MV-4-11 (cell line): ENCODE data around the gene IQCH.

Source experiments
- DNase-seq: peaks from one replicate; lab custom pipeline; 2025; lab: John Stamatoyannopoulos, UW

Gene IQCH

DNA sequence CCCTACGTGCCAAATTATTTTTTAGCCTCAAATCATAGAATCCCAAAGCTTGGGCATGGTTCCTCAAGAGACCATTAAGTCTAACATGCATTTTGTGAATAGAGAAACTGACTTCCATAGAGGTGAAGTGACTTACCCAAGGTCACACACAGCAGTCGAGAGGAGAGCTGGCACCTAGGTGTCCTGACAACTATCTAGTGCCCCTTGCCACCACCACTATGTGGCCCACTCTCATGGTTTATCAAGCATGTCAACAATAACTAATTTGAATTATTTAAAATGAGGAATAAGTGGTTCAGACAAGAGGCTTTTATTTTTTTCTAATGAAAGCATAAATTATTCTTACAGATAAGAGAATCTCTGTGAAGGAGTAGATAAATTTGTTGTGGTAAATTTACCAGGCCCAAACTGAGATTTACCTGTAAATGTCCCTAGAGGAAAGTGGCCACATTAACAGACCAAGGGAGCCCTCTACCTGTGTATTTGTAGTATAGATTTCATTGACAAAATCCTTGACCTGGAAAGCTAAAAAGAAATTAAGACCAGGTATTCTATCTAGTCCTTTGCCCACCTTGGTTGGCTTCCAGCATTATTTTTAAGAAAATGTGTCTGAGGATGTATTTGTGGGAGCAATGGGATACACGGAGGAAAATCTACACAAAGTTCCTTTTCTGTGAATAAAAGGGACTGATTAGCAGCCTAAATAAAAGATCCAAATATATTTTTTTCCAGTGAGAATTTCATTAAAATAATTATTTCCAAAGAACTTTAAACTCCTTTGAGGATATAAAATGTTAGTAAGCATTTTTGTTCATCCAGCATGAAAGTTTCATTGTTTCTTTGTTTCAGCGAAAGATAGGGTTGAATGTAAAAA is 49.1 kb downstream of the IQCH start:
- no peak for DNase-seq

DNA sequence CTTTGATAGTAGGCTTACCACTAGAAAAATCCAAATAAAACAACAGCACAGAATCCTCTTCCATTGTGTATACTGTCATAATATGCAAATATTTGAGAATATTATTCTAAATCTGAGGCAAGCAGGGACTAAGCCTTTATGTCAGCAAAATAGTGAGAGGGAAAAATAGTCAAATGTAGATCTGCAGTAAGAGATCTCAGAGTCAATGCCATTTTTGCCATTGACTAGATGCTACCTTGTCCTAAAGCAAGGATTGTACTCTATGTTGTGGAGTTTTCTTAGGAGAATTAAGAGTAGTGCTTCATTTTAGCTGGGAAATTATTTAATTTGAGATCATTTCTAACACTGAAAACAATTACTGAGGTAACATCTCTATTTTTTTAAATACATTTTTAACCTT is 50.2 kb downstream of the IQCH start:
- DNase-seq = no peak

DNA sequence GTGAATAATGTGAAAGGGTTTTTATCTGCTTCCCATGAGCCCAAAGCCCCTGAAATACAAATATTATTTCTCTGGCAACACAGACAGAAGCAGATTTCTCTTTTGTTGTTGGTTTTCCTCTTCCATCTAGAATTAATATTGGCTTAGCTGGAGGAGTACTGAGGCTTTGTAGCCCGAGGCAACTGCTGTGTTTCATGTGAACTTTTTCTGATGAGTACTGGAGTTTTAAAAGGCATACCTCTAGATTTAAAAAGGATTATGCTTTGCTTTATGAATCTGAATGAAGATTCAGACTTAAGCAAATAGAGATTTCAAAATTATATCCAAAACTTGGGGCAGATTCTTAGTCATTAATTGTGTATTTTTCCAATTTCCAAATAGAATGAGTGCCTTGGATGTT is 50.9 kb downstream of the IQCH start:
- DNase-seq = no peak

DNA sequence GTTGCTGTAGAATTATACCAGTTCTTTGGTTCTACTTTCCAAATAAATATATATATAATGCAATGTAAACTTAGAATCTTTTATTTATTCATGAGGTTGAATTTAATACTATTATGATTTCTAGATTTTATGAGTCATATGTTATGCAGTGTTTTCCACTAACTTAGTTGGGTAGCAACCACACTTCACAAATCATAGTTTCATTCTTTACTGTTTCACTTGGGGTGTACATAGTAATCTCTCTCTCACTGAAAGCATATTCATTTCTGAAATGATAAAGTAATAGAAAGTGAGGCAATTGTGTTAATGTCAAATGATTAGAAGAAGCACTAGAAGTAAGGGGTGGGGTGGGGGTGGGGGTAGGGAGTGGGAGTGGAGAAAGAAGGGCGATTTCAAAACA is 52.6 kb downstream of the IQCH start:
- no peak for DNase-seq

DNA sequence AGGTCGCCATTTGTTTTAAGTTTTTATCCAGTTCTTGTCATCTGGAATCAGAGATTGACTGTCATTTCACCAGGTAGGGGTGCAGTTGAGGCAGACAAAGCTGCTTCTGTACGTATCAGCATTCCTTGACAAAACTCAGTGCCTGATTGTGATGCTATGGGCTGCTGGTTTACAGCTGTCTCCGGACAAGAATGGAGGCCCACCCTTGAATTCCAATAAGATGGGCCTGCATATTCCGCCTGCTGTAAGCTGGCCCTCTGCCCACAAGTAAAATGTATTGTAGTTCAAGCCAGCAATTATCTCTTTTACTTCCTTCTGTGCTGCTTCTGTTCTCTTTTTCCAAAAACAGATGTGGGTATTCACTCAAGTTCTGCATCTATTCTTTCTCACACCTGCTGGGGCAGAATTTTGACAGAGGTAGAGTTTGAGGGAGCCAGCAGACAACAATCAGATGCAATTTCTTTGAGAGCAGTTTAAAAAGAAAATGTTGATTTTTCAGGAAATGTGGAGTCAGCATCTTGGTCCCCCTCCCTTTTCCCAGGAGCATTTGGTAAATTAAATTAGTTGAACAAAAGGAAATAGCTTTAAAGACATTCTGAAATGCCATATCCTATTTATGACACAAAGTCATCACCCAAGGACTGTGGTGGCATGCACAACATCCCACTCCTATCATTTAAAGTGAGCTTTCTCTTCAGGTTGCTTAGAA is 53.5 kb downstream of the IQCH start:
- no peak for DNase-seq

DNA sequence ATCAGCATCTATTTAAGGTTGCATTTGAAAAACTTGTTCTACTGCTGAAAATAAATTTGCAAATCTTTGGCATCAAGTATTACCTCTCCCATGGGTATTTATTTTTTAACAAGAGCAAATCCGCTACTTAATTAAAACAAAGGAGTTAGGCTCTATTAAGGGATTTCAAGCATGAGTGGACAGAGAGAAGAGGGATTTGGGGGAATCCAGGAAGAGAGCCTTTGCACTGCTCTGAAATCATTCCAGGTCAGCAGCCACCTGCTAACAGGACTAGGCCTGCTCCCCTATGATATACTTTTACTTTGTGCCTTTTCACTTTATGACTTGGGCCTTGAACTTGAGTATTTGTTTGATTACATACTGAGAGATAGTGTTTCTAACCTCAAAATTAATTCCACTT is 57.1 kb downstream of the IQCH start:
- no peak for DNase-seq

DNA sequence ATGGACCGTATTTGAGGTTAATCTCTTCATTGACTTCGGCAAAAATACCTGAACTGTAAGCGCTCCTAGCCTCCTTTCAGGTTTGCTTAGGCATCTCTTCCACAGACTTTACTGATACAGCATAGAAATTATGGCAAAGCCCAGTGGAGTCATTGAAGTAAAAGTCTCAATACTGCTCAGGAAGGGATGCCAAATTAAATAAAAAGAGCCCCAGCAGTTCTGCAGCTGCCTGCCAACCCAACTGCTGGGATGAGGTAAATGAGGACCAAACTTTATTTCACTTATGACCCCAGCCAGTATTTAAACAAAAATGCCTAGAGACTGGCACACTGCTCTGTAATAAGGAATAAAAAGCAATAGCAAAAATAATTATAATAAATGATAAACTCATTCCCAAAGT is 65.4 kb downstream of the IQCH start:
- DNase-seq = no peak

DNA sequence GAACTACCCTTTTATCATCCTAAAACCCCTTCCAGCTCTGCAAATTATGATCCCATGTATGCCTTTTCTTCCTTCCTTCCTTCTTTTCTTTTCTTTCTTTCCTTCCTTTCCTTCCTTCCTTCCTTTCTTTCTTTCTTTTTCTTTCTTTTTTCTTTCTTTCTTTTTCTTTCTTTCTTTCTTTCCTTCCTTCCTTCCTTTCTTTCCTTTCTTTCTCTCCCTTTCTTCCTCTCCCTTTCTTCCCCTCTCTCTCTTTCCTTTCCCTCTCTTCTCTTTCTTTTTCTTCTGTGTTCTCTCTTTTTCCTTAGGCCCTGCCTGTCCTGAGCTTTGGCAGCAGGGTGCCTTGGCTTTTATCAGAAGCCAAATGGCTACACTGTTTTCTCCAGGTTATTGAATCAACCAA is 66.8 kb downstream of the IQCH start:
- no peak for DNase-seq

DNA sequence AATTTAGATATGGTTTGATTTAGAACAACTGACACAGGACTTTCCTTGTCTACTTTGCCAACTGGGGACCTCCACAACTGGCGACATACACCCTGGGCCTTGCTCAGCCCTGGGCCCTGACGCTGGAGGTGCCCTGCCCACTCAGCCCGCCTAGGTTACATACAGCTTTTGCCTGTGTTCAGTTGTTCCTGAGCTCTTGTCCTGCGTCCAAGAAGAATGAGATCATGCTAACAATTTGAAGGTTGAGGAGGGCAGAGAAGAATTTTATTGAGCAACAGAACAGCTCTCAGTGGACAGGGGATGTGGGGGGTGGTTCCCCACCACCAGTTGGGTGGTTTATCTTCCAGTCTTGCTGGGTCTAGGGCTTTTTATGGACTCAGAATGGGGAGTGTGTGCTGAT is 67.9 kb downstream of the IQCH start:
- no peak for DNase-seq

DNA sequence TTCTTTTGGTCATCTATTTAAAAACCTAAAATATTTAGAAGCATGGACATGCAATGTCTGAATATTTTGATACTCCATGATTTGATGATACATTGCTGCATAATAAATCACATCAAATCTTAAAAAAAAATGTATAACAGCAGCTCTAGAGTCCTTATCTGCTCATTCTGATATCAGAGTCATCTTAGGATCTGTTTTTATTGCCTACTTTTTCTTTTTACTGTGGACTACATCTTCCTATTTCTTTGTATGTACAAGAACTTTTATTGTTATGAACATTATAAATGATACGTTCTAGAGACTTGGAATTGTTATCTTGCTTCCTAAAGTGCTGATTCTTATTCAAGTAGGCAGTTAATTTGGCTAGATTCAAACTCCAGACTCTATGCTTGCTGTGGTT is 72.7 kb downstream of the IQCH start:
- no peak for DNase-seq

DNA sequence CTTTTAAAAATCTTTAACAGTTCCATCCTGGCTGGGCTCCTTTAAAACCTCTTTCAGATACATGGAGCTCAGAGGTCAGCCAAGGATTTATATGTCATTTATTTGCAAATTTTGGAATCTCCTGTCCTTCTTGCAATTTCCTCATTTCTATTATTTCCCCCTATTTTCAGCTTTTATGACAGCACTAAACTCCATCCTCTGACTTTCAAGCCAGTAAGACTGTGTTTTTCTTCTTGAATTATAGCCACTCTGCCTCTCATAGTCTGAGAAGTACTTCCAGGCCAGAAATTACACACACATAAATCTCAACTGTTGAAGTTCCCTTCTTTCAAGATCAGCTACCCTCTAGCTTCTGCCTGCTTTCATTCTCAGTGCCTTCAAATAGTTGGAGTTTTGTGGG is 73.2 kb downstream of the IQCH start:
- no peak for DNase-seq

DNA sequence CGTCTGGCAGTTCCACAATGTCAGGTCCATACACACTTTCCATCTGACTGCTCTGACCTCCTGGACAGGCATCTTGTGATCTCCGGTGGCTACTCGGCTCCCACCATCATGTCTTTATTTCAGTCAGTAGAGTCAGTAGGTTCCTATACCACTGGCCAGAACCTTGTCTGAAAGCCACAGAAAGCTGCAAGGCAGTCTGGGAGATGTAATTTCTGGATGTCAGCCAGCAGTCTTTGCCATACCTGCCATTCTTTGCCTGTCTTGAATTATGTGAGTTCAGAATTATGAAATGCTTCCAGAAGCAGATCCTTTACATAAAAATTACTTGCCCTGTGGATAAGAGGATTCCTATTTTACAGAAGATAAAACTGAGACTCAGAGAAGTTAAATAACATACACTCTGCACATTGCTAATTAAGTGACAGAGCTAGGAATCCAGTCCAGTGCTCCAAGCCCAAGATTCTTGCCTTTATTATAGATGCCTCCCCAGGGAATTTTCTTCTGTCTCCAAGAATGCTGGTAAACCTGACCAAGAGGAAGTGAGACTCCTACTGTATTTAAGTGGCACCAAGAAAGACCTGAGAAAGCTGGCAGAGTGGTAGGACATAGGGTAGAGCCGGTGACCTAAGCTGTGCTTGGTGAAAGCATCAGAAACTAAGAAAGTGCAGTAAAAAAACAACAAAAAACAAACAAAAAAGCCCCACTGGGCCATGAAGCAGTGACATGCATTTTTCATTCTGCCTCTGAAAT is 75.6 kb downstream of the IQCH start:
- no peak for DNase-seq

DNA sequence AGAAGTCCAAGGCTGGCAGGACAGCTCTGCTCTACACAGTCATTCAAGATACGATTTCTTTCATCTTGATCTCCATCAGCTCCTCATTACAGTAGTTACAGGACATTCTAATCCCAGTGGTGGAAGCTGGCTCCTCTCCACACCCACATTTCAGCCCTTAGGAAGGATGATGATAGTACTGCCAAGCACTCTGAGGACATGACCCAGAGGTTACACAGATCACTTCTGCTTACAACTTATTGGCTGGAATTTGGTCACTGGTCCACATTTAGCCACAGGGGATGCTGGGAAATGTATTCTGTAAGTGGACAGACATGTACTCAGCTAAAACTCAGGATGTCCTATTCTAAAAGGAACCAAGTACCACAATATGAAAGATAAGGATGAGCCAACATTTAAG is 77.1 kb downstream of the IQCH start:
- DNase-seq = peak; percentile 18

DNA sequence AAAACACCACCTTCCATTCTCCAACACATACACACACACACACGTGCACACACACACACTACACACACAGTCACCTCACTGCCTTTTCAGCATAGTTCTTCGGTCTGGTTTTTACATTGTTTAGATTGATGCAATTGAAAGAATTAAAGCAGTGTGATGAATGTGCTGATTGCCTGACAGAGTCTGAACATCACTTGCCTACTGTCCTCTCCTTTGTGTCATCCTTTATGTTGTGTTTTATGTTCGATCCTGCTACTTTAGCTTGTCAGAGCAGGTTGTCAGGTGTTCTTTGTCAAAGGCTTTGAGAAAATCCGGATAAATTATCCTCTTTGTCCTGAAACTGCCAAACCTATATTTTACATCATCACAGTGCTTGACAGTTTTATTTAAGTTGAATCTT is 80.4 kb downstream of the IQCH start:
- no peak for DNase-seq

DNA sequence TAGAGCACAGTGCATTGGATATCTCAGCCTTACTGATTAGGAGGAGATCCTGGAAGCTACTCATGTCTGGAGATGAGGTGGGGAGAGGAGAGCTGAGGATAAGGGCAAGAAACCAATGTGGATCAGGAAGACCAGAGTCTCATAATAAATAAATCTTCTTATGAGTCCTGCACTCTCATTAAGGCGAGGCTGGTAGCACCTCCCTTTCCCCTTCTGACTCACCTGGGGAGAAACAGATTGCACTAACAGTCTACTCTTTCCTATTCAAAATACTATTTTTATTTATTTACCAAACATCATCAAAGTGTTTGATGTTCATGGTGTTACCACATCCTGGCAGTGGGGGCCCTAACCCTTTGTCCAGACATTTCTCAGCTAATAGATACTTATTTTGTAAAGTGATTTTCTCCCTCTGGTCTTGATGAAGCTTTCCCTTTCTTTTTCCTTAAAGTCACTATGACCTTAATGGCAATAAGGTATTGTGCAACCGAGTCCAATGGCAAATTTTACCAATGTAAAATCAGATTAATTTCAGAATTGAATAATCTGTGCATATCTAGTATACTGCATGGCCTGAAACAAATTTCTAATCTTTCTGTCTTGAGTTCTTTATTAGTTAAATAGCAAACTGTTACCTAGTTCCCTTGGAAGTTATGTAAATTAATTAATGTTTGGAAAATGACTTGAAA is 81.1 kb downstream of the IQCH start:
- no peak for DNase-seq

DNA sequence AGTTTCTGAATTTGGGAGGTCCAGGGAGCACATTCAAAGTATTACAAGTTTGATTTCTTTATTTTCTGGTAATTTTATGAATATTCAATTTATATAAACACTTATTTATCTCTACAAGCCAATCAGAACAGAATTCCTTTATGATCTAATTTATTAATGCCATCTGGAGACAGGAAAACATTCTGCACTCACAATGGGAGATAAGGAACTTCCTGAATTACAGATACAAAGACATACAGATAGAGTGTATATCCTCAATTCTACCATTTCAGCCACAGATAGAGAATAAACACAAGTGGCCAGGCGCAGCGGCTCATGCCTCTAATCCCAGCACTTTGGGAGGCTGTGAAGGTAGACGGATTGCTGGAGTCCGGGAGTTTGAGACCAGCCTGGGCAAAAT is 86.0 kb downstream of the IQCH start:
- no peak for DNase-seq

DNA sequence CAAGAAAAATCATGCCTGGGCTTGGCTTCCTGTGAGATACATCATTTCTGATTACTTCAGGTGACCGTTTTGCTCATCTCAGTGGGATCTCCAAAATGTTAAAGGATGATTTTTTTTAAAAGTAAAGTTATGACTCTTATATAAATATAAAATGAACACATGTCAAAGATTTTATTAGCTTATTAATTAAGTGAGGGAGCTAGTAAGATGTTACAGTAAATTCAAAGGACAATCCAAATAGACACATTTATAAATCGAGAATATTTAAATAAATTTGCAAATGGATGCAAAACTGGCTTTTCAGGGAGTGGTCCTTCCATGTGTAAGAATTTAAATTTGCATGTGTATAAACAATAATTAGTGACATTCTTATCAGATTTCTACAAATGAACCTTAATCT is 87.0 kb downstream of the IQCH start:
- no peak for DNase-seq

DNA sequence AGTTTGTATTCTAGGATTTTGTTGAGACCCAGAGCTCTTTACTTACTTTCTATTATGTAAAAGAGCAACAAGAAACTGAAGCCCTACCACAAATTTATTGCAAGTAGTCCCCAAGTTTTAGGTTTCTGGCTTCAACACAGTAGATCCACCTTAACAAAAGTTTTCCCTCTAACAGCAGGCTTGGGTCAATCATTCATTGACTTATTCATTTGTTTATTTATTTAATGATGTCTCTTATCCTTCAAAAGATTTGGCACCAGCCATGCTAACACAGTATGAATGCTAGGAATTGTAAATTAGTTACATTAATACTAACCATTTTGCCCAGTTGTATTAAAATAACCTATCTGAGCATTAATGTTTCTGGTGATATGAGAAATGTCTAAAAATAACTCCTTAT is 88.6 kb downstream of the IQCH start:
- no peak for DNase-seq

DNA sequence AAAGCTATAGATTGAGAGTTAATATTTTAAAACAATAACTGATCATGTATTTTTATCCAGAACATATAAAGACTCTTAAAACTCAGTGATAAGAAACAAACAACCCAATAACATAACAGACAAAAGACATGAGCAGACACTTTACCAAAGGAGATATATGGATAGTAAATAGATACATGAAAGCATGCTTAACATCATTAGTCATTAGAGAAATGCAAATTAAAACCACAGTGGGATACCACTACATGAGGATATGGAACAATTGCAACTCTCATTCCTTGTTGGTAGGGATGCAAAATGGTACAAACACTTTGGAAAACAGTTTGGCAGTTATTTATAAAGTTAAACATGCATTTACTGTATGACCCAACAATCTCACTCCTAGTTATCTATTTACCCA is 95.0 kb downstream of the IQCH start:
- no peak for DNase-seq

DNA sequence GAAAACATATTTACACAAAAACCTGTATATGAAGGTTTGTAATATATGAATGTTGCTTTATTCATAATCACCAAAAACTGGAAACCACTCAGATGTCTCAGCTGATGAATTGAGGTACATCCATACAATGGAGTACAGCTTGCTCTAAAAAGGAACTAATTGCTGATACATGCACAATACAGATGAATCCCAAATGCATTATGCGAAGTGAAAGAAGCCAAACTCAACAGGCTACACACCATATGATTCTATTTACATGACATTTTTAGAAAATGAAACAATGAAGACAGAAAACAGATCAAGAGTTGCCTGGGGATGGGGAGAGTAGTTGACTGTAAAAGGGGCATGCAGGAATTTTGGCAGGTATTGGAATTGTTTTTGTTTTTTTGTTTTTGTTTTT is 95.5 kb downstream of the IQCH start:
- no peak for DNase-seq

DNA sequence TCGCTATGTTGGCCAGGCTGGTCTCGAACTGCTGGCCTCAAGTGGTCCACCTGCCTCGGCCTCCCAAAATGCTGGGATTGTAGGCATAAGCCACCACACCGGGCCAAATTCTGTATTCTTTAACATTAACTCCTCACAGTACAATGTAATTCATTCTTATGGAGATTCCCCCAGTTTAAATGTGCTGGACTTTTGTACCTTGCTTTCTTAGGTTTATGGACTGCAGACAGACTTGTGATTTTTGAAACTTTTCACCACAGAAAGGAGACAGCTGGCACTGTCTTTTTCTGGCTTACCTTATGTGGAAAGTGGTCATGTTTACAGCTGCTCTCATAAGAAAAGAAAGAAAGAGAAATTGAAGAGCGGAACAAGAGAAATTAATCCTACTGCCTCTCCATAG is 103.8 kb downstream of the IQCH start:
- DNase-seq = no peak

DNA sequence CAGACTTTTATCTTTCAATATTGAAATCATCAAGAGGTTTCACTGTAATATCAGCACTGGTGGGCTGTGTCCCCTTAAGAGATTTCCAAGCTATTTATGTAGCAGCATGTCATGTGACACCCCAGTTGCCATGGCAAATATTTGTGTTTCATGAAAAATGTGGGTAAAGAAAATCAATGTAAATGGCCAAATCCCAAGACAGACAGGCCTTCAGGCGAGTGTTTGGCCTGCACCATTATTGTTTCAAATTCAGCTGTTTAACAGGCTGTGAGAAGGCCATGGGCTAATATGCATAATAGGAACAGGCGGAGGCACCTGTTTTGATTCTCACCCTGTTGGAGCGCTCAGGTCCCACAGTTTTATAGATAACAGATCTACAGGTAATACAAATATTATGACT is 104.2 kb downstream of the IQCH start:
- no peak for DNase-seq
